ENCODE measurements around the gene RAB13. TPM values are rescaled to one million over a fixed set of nuclear protein-coding genes. Genes with fewer than 3 reads are reported as not detected.

Gene RAB13
- total and polyA plus RNA-seq, 2 of the 13 experiments (the other 11 are each of a cell fraction or from before 2014, with no cell fraction given): 15.9 to 24.7 TPM

GRCh38 chr1:154019269-154019668, 33.1 kb upstream of the RAB13 start:
- in situ Hi-C loops (cut with HindIII; ENCODE audit: extremely low pct_ligation_motif_present, low pct_unique_long_range_greater_than_20kb) (no loop called here), intact Hi-C loops (cut with micrococcal nuclease; ENCODE audit: unreplicated experiment) (no loop called here)
- Histone ChIP-seq H3K4me2 (ENCODE audit: low read depth, low read length) (no peak overlapping the region), H2AFZ (ENCODE audit: low read length) (no peak overlapping the region), H3K4me1 (ENCODE audit: insufficient read depth, low read length) (peaks cover 13% of the 10 kb centered on the region), H3K36me3 (replicated peaks in 1 of 2; ENCODE audit: control insufficient read depth in 1 of 2, insufficient read depth in 2 of 2, low read length in 2 of 2) (no peaks in the 10 kb centered on the region), H3K9me3 (ENCODE audit: low read length) (no peaks in the 10 kb centered on the region), H3K9ac (ENCODE audit: insufficient read depth, low read depth, low read length) (no peak overlapping the region), H3K4me3 (replicated peaks in 1 of 3; ENCODE audit: insufficient read depth in 1 of 3, low read depth in 2 of 3, low read length in 3 of 3) (no peak overlapping the region), H3K27me3 (ENCODE audit: control insufficient read depth in 1 of 2, insufficient read depth in 2 of 2, low read length in 2 of 2) (no peaks in the 10 kb centered on the region), H4K20me1 (ENCODE audit: insufficient read depth, low read length) (no peaks in the 10 kb centered on the region), H3K27ac (ENCODE audit: extremely low read length, insufficient read depth, low read length) (no peak overlapping the region), H3K79me2 (ENCODE audit: insufficient read depth, low read length) (no peaks in the 10 kb centered on the region)
- WGBS (ENCODE audit: low lambda C conversion rate): 50% methylated on average over 4 of the region's 4 CpGs
- ChIA-PET CTCF (ENCODE audit: low intra/inter-chr PET ratio, low total read pairs) (no interaction called here), POLR2A (interaction anchor here (1.1 kb wide), 1 partner anchor 29 kb away, joined by 3 read pairs; the partner anchor contains the start of gene RPS27)
- no TSS peak for BruUV-seq (replicated peaks)
- no peak for DNase-seq (ENCODE audit: low spot score)
- TF ChIP-seq GATA4 (IDR thresholded peaks at IDR 0.05; ENCODE audit: borderline replicate concordance, low read depth): no peak
- TF ChIP-seq MAFG (CRISPR knock-in tag; IDR thresholded peaks at IDR 0.05): no peak
- no peak for TF ChIP-seq NR2C2 (CRISPR knock-in tag; IDR thresholded peaks at IDR 0.05; ENCODE audit: borderline replicate concordance)
- TF ChIP-seq, protein P1, sequence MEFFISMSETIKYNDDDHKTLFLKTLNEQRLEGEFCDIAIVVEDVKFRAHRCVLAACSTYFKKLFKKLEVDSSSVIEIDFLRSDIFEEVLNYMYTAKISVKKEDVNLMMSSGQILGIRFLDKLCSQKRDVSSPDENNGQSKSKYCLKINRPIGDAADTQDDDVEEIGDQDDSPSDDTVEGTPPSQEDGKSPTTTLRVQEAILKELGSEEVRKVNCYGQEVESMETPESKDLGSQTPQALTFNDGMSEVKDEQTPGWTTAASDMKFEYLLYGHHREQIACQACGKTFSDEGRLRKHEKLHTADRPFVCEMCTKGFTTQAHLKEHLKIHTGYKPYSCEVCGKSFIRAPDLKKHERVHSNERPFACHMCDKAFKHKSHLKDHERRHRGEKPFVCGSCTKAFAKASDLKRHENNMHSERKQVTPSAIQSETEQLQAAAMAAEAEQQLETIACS (CRISPR knock-in tag; IDR thresholded peaks at IDR 0.05): no peak
- TF ChIP-seq ELF1 (CRISPR knock-in tag; IDR thresholded peaks at IDR 0.05): no peak
- TF ChIP-seq ZNF281 (CRISPR knock-in tag; IDR thresholded peaks at IDR 0.05; ENCODE audit: borderline replicate concordance): no peak
- no peak for TF ChIP-seq ZNF883 (CRISPR knock-in tag; IDR thresholded peaks at IDR 0.05; ENCODE audit: not compliant biosample characterization)
- TF ChIP-seq, protein P2, sequence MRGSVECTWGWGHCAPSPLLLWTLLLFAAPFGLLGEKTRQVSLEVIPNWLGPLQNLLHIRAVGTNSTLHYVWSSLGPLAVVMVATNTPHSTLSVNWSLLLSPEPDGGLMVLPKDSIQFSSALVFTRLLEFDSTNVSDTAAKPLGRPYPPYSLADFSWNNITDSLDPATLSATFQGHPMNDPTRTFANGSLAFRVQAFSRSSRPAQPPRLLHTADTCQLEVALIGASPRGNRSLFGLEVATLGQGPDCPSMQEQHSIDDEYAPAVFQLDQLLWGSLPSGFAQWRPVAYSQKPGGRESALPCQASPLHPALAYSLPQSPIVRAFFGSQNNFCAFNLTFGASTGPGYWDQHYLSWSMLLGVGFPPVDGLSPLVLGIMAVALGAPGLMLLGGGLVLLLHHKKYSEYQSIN (CRISPR knock-in tag; IDR thresholded peaks at IDR 0.05; ENCODE audit: borderline replicate concordance): no peak
- no peak for TF ChIP-seq ZNF576 (CRISPR knock-in tag; IDR thresholded peaks at IDR 0.05)
- no peak for TF ChIP-seq NFIB (CRISPR knock-in tag; IDR thresholded peaks at IDR 0.05; ENCODE audit: borderline replicate concordance)
- no peak for TF ChIP-seq POLR2G (IDR thresholded peaks at IDR 0.05; ENCODE audit: low read depth, low read length)
- TF ChIP-seq MZF1 (CRISPR knock-in tag; IDR thresholded peaks at IDR 0.05; ENCODE audit: borderline replicate concordance): no peak
- no peak for TF ChIP-seq KDM4B (CRISPR knock-in tag; IDR thresholded peaks at IDR 0.05)
- no peak for FAIRE-seq
- ATAC-seq: no peak
